ENCODE results near the gene LHFPL3. TPM values are rescaled to one million over a fixed set of nuclear protein-coding genes. Genes with fewer than 3 reads are reported as not detected.

LHFPL3 gene
- polyA plus RNA-seq, 1 experiment, result not detected

DNA sequence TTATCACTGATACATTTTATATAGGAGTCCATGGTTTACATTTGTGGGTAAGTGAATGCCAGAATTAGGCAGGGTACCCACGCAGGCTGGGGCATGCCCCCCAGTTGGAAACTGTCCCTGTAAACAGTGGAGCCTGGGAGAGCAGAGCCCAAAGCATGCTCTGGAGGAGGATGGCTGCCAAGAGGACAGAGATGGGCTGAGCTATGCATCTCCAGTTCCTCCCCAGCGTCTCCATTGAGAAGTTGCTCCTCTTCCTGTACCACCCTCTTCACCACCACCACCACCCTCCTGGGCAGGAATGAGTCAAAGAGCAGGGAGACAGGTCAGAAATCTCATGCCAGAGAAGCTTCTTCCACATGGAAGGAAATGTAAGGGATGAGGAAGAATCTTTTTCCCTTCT is 617.9 kb downstream of the LHFPL3 start:
- DNase-seq (ENCODE audit: low read depth), result no peak
- Histone ChIP-seq H3K27me3 (ENCODE audit: control insufficient read depth, insufficient read depth, low read length) (no peaks in the 10 kb centered on the region), H3K4me3 (ENCODE audit: low read depth, low read length) (no peak overlapping the region), H3K36me3 (ENCODE audit: control insufficient read depth, insufficient read depth, low read length) (no peaks in the 10 kb centered on the region)
- ChIA-PET POLR2A (interaction anchor here (1.1 kb wide), 1 partner anchor 67 kb away, joined by 4 read pairs; no protein-coding TSS in a partner anchor), CTCF (interaction anchor here (1.4 kb wide), 1 partner anchor 9 kb away, joined by 6 read pairs; no protein-coding TSS in a partner anchor)
- TF ChIP-seq, protein P1, sequence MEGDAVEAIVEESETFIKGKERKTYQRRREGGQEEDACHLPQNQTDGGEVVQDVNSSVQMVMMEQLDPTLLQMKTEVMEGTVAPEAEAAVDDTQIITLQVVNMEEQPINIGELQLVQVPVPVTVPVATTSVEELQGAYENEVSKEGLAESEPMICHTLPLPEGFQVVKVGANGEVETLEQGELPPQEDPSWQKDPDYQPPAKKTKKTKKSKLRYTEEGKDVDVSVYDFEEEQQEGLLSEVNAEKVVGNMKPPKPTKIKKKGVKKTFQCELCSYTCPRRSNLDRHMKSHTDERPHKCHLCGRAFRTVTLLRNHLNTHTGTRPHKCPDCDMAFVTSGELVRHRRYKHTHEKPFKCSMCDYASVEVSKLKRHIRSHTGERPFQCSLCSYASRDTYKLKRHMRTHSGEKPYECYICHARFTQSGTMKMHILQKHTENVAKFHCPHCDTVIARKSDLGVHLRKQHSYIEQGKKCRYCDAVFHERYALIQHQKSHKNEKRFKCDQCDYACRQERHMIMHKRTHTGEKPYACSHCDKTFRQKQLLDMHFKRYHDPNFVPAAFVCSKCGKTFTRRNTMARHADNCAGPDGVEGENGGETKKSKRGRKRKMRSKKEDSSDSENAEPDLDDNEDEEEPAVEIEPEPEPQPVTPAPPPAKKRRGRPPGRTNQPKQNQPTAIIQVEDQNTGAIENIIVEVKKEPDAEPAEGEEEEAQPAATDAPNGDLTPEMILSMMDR (IDR thresholded peaks at IDR 0.05; ENCODE audit: insufficient read depth, low read depth, low read length), result no peak

DNA sequence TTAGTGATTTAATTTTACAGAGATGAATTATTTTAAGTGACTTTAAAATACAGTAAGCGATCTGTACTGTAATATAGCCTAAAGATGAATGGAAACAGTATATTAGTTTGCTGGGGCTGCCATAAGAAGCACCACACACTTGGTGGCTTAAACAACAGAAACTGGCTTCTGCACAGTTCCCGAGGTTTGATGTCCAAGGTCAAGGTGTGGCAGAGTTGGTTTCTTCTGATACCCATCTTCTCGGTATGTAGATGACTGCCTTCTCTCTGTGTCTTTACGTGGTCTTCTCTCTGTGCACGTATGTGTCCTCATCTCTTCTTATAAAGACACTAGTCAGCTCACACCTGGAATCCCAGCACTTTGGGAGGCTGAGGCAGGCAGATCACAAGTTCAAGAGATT is 621.6 kb downstream of the LHFPL3 start:
- no peaks in the 10 kb centered on the region for H3K27me3 ChIP-seq (ENCODE audit: control insufficient read depth, insufficient read depth, low read length)
- ChIA-PET POLR2A (no interaction called here), CTCF (no interaction called here)
- H3K4me3 ChIP-seq (ENCODE audit: low read depth, low read length), result no peak overlapping the region
- TF ChIP-seq, protein P1 (IDR thresholded peaks at IDR 0.05; ENCODE audit: insufficient read depth, low read depth, low read length), result no peak
- DNase-seq (ENCODE audit: low read depth), result no peak
- no peaks in the 10 kb centered on the region for H3K36me3 ChIP-seq (ENCODE audit: control insufficient read depth, insufficient read depth, low read length)

DNA sequence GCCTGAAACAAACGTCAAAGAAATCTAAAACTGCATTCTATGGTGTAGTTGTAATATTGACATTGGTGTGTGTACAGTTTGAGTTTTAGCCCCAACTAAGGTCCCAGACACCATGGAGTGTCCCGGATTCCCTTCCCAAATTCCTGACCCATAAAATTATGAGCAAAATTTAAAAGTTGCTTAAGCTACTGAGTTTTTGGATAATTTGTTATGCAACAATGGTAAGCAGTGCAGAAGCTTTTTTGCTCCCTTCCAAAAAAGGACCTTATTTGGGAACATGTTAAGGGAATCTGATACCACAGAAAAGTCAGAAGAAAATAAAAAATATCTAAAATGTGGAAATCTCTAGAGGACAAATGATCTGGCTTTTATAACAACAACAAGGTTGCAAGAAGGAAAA is 622.4 kb downstream of the LHFPL3 start:
- H3K27me3 ChIP-seq (ENCODE audit: control insufficient read depth, insufficient read depth, low read length), result no peaks in the 10 kb centered on the region
- TF ChIP-seq, protein P1 (IDR thresholded peaks at IDR 0.05; ENCODE audit: insufficient read depth, low read depth, low read length), result no peak
- no peak for DNase-seq (ENCODE audit: low read depth)
- H3K4me3 ChIP-seq (ENCODE audit: low read depth, low read length), result no peak overlapping the region
- H3K36me3 ChIP-seq (ENCODE audit: control insufficient read depth, insufficient read depth, low read length), result no peaks in the 10 kb centered on the region
- ChIA-PET CTCF (no interaction called here), POLR2A (no interaction called here)

DNA sequence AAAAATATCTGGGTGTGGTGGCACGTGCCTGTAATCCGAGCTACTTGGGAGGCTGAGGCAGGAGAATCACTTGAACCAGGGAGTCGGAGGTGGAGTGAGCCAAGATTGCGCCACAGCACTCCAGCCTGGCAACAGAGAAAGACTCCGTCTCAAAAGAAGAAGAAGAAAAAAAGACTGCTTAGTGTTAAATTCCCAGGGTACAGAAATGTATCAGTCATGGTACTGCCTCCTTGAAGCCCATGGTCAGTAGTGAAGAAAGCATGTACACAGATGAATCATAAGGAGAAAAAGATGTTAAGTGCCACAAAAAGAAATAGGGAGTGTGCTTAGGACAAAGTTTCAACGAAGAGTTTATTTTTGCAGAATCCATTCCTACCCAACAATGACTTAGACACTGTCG is 623.1 kb downstream of the LHFPL3 start:
- H3K27me3 ChIP-seq (ENCODE audit: control insufficient read depth, insufficient read depth, low read length), result no peaks in the 10 kb centered on the region
- DNase-seq (ENCODE audit: low read depth), result no peak
- ChIA-PET CTCF (no interaction called here), POLR2A (no interaction called here)
- no peaks in the 10 kb centered on the region for H3K36me3 ChIP-seq (ENCODE audit: control insufficient read depth, insufficient read depth, low read length)
- no peak overlapping the region for H3K4me3 ChIP-seq (ENCODE audit: low read depth, low read length)
- TF ChIP-seq, protein P1 (IDR thresholded peaks at IDR 0.05; ENCODE audit: insufficient read depth, low read depth, low read length), result no peak

DNA sequence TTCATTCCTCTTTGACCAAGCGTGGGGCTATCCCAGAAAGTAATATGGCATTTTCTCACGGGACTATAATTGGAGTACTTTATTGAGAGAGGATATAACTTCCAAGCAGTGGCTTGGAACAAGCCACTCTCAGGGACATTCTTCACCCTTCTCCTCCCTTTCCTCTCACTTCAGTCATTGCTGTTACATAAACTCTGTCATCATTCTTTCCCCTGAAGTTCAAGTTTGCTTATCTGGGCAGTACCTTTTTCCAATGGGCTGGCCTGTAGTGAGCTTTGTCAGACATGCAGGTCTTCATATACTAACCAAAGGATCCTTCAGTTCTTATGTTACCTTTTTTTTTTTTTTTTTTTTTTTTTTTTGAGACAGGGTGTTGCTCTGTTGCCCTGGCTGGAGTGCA is 626.9 kb downstream of the LHFPL3 start:
- TF ChIP-seq, protein P1 (IDR thresholded peaks at IDR 0.05; ENCODE audit: insufficient read depth, low read depth, low read length), result no peak
- POLR2A ChIA-PET, result no interaction called here
- no peak for DNase-seq (ENCODE audit: low read depth)
- CTCF ChIA-PET, result interaction anchor here (1.4 kb wide), 1 partner anchor 9 kb away, joined by 6 read pairs; no protein-coding TSS in a partner anchor
- no peaks in the 10 kb centered on the region for H3K27me3 ChIP-seq (ENCODE audit: control insufficient read depth, insufficient read depth, low read length)
- no peaks in the 10 kb centered on the region for H3K36me3 ChIP-seq (ENCODE audit: control insufficient read depth, insufficient read depth, low read length)
- H3K4me3 ChIP-seq (ENCODE audit: low read depth, low read length), result no peak overlapping the region

Small RNA genes within 50 kb of the gene (small RNA-seq; reads per million reads assigned to genes)
- not detected for gene RN7SL8P (ENCODE audit: insufficient read length, low read depth, low replicate concordance)

Other genes with a start within 250 kb of the LHFPL3 start
- 11.7 and 16.8 TPM in 2 replicates for gene ORC5, start 120.6 kb upstream of the LHFPL3 start, polyA plus RNA-seq (2011; rRNA removed)